ENCODE measurements around the gene OR2A42. TPM values are rescaled to one million over a fixed set of nuclear protein-coding genes. Genes with fewer than 3 reads are reported as not detected.

The OR2A42 gene
- total RNA-seq, 1 donor from 2014 or later, result not detected

Other genes with a start within 250 kb of the OR2A42 start
- not detected for gene OR6B1, start 239.3 kb downstream of the OR2A42 start, total RNA-seq
- not detected for gene OR2A5, start 190.7 kb downstream of the OR2A42 start, total RNA-seq
- gene OR2A25, start 169.8 kb downstream of the OR2A42 start, total RNA-seq, result not detected
- gene OR2A12, start 153.3 kb downstream of the OR2A42 start, total RNA-seq, result not detected
- not detected for gene OR2A2, start 130.0 kb downstream of the OR2A42 start, total RNA-seq
- not detected for gene OR2A14, start 116.4 kb downstream of the OR2A42 start, total RNA-seq
- gene CTAGE4, start 56.1 kb downstream of the OR2A42 start, total RNA-seq, result 0.24 TPM
- 0.57 TPM for gene ARHGEF35, start 43.8 kb downstream of the OR2A42 start, total RNA-seq
- gene OR2A7, start 25.2 kb upstream of the OR2A42 start, total RNA-seq, result not detected
- not detected for gene CTAGE8, start 29.7 kb upstream of the OR2A42 start, total RNA-seq
- 0.19 TPM for gene OR2A1, start 72.8 kb upstream of the OR2A42 start, total RNA-seq
- 0.89 TPM for gene ARHGEF5, start 115.8 kb upstream of the OR2A42 start, total RNA-seq
- gene NOBOX, start 164.1 kb upstream of the OR2A42 start, total RNA-seq, result not detected

Data from cardiac septum (tissue), 1 donor.